Central memory CD4-positive, alpha-beta T cell (primary cell): ENCODE data around the gene PIGN.
A peak's percentile ranks its signal among the peaks of the same experiment; 100 is the strongest.

Source experiments
- DNase-seq: peaks from one replicate; pipeline ENCODE4 v3.0.0; 2022

The PIGN gene

DNA sequence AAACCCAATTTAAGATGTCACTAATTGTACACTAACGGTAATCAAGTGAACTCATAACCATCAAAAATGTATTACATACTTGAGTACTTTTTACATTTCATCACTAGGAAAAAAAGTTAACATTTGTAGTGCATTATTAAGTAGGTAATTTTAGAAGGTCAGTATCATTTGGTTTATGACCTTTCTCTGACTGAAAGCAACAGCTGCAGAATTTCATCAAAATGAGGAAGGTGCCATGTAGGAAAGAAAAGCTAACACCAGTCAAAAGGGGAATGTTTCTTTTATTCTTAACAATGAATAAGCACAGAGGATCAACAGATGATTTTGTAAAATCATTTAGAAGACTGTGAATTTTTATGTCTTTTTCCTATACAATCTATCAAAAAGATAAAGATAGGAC, 79.0 kb downstream of the PIGN start:
- DNase-seq = no peak

DNA sequence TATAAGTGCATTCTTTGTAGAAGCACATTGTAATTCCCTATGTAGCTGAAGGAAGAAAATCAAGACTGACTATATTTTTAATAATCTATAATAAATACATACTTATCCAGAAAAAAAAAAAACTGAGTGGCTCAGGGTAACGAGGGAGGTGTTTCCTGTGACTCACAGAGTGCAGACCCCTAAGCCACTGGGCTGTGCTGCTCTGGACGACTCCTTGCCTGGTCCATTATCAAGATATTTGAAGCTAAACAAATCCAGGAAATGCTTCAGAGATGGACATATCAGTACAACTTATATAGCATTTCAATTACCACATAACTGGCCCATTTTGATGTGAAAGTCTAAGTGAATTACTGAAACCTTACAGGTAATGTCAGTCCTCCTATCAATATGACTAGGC, 80.6 kb downstream of the PIGN start:
- DNase-seq = no peak

DNA sequence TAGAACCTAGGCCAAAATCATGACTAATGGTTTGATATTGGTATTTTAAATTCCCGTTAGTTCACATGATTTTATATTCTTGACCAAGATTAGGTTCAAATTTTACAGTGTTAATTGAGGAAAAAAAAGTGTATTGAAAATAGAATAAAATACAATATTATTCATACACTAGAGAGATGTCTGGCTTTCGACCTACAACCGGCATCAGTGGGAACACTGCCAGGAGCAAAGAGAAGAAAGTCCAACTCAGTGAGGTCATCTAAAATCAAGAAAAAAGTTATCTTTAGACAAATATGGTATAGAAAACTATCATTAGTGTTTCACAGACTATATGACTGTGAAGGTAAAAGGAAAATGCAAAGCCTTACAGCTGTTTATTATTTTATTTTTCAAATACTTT, 81.5 kb downstream of the PIGN start:
- no peak for DNase-seq

DNA sequence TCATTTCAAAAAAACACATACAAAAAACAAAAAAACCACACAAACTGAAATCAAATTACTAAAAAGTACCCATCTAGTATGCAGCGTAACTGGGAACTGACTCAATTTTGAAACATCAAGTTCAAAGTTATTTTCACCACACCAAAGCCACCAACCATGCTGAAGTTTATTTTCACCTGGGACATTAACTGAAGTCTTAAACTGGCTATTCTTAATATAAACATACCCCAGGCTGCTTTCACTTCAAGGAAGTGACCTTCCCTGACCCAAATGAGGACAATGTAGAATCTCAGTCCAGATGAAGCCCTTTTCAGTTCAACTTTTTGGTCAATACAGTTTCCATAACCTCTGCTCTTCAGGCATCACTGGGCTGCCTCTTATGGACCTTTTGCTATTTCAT, 84.6 kb downstream of the PIGN start:
- DNase-seq = no peak

DNA sequence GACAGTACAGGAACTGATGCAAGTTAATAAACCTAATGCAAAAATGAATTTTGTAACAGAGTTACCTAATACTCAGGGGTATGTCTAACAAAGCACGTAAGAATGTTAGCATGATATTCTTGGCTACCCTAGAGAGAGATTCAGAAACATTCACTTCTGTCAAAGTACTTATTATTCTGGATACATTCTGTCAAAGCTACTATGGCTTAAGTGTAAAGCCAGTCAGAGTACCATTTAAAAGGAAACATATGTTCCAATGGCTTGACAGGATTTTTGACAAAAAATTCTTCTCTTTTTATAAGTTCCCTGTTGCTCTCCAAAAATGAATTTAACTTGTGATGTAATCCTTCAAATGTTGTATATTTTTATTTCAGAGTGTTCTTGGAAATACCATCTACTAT, 85.5 kb downstream of the PIGN start:
- DNase-seq = no peak

DNA sequence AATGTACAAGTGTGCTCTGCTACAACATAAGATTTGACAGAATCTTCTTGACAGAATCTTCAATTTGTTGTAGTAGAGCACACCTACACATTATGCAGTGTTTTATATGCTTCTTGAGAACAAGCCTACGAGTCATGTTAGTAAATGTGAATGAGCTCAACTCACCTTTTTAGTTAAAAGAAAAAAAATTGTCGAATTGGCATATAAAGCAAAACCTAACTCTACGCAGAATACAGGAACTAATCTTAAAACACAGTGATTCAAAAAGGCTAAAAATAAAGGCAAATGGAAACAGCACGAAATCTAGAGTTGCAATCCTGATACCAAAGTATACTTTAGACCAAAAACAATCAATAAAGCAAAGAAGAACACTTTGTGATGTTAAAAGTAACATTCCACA, 87.9 kb downstream of the PIGN start:
- DNase-seq = no peak

DNA sequence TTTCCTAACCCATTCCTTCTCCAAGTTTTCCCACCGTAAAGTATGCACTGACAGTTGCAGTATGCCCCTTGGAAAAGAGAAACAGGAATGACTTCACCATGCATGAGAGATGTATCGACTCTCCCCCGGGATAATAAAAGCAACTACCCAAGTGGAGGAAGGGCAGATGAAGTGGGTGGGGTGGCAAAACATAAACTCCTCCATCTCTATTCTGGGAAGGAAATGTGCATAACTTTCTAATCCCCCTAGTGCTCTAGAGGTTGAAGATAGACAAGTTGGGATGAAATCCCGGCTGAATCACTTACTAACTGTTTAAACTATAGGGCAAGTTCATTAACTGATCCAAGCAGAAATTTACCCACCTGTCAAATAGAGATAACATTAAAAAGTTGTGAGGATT, 89.2 kb downstream of the PIGN start:
- DNase-seq = no peak

DNA sequence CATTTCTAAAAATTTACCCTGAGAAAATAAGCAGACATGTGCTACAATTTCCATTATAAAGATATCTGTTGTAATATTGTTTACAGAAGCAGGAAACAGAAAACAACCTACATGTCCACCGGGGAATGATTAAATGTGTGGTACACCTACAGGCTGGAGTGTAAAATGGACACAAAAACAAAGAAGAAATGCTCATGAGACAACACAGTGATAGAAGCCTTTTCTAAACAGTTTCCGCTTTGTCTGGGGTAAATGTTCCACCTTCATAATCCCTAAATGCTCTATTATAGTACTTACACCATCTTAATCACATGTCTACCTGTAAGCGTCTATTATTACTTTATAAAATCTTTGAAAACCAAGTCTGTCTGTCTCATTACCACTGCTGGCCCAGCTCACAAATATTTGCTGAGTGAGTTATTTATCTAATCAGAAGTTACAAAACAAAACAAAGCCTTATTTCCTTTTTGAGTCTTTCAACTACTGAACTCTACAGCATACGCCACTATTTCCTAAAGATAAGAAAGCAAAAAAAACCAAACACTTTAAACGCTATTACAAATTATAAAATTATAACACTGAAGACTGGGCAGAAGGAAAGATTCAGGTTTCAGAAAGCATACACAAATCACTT, 95.3 kb downstream of the PIGN start:
- DNase-seq = no peak

DNA sequence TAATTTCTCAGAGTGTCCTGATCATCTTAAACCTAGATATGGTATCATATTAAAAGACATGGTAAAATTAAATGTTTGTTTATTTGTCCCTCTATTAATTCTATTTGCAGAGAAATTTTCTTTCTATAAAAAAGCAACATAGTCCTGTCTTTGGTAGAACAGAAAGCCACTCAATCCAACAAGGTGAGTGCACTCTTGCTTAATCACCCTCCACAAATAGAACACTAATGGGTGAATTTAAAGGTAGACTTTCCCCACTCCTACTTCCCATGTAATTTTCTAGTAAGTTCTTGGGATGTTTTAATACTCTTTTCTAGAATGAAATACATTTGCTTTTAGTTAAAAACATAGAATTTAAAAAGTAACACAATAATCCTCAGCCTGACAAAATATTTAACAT, 97.7 kb downstream of the PIGN start:
- no peak for DNase-seq

DNA sequence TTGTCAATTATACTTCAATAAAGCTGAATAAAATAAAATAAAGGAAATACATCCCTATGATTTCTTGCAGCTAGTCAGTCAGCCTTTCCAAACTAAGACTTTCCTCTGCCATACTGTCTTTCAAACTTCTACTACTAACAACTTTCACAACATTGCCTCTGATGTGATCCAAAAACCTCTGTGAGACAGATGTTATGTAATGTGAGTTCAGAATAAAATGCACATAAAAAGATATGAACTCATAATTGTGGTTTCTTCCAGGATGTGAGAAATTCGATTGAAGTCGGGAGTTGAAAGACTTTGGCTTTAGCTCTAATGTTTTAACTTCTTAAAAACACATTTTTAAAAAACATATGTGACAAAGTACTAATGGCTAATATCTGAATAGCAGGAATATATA, 98.7 kb downstream of the PIGN start:
- DNase-seq = peak; percentile 46

DNA sequence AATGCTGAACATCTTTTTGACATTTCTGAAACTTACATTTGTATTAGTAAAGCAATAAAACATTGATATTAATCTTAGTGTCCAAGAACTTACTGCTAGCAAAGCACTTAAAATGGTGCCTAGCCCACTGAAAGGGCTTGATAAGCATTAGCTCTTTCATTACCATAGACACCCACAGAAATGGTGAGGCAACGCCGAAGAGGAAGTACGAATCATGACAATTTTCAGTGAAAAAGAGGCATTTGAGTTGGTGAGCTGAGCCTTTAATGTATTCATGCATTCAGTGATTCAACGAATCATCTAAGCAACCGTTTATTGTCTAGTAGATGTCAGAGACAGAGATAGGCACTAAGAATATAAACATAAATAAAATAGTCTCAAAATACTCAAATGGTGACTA, 101.1 kb downstream of the PIGN start:
- no peak for DNase-seq

DNA sequence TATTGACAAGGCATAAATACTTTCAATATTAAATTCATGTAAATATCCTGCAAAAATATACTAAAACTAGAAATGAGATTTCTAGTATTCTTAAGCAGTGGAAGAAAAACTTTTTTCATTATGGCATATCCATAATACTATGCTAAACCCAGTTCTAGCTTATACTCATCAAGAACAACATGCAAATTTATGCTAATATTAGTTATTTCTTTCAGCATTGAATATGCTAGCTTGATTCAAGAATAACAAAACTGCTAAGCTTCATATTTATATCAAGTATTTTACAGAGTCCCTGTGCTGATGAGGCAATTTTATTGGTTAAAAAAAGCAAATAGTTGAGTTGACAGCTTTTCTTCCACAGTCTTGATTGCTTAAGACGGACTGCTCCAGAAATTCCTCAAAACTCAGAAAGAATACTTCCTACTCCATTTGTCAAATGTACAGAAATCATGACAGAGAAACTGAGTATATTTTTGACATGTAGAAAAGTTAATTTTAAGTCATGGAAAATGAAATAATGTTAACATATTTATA, 105.0 kb downstream of the PIGN start:
- DNase-seq = no peak

DNA sequence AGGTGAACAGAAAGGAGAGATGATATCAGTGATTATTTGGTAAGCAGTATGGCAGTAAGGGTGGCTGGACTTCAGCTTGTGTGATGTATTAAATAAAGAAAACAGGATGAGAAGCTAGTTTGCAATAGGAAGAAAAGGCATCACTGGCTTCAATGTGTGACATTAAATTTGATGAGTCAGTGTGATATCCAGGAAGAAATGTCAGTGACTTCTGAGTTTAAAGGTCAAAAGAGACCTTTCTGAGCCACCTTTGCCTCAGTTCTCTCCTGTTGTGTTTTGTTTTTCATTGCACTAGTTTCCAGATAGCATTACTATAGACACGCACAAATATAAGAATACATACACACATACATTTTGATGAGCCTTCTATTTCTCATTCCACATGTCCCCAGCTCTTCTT, 105.6 kb downstream of the PIGN start:
- no peak for DNase-seq

DNA sequence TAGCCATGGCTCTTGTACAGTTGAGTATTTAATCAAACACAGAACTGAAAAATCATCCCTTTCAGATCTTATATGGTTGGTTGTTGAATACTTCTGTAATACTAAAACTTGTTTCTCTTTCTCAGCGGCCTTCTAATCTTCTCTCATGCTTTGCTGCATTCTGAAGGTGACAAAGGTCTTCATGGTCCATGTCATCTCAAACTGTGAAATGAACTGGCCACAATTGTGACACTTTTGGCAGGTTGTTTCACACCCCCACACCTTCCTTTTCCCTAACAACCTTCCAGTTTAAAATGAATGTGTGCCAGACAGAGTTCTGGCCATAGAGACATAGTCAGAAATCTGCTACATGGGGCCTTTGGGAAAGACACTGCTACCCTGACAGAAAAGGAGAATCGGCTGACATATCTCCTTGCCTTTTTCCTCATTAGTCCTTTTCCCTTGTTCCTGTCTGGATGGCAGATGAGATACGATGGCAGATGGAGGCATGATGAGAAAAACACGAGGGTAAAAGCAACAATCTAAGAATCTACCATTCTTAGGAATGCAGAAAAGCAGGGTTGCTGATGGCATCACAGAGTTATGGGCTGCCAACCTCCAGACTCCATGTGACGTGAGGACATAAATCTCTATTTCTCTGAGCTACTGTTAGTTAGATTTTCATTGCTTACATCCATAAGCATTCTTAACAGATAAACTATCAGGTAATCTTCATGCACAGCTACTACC, 106.5 kb downstream of the PIGN start:
- DNase-seq = no peak

DNA sequence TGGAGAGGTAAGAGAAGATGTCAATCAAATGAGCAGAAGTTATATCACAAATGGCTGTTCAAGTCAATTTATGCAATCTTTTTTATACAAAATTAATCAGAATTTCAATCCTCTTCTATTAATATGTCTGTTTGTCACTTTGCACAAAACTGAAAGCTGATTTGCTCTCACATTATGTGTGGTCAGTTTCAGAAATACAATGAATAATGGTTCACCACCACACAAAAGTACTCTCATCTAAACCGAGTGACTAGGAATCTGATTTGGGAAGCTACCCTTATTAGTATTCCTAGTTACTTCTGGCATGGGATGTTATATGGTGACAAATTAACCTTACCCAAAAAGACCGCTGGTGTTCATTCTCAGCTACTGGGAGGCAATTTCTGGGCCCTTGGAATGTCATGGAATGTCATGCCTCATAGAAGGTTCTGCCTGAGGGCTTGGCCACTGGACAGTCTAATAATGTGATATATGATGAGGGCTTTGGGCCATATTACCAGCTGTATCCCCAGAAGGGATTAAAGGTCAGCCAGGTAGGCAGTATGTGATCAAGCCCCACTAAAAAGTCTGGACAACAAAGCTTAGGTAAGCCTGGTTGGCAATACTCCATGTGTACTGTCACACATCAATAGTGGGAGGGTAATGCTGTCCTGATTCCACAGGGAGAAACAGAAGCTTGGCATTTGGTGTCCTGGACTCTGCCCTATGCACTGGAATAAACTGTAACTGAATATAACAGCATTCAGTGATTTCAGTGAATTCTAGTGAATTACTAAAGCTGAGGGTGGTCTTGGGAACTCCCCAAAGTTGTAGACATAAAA, 113.2 kb downstream of the PIGN start:
- DNase-seq = no peak

DNA sequence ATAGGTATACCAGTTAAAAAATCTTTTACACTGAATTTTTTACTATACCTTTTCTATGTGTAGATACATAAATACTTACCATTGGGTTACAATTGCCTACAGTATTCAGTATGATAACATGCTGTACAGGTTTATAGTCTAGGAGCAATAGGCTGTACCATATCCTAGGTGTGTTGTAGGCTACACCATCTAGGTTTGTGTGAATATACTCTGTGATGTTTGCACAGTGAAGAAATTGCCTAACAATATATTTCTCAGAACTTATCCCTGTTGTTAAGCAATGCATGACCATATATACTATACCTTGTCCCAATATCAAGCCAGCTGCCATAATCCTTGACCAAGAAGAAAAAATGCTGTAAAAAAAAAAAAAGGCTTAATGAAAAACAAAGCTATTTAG, 114.5 kb downstream of the PIGN start:
- no peak for DNase-seq

DNA sequence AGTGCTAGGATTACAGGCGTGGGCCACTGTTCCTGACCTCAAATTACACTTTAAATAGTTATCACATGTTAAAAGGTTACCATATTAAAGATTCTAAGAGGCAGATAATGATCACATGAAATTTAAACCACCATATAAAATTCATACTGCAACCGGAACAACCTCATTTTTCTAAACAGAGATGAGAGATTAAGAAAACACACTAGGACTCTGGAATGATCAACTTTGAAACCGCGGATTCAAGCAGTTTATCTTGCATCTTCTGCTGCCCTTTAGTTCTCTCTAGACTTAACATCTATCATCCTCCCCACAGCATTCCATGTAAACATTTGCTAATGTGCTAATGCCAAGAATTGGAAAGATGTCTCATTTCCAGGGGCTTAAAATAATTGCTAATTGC, 115.8 kb downstream of the PIGN start:
- DNase-seq = no peak

DNA sequence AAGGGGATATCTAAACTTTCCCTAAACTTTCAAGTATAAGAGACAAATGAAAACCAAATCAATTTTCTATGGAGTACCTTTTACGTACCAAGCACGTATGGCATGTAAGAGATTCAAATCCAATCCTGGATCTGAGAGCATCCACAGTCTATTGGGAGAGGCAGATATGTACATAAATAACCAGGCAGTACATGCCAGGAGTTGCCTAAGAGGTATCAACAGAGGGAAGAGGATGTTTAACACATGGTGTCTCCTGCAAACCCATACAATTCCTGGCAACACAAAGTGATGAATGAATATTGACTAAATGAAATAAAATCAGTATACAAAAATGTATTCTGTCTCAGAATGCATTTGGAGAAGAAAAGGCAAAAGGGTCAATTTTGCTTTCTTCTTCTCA, 116.6 kb downstream of the PIGN start:
- no peak for DNase-seq

DNA sequence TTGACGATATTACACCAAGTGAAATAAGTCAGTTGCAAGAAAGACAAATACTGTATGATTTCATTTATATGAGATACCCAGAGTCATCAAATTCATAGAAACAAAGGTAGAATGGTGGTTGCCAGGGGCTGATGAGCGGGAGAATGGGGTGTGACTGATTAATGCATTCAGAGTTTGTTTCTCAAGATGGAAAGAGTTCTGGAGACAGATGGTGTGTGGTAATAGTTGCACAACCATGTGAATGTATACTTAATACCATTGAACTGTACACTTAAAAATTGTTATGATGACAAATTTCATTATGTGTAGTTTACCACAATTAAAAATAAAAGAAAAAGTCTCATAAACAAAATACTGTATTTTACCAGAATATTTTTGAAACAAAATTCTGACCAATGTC, 117.3 kb downstream of the PIGN start:
- DNase-seq = no peak

DNA sequence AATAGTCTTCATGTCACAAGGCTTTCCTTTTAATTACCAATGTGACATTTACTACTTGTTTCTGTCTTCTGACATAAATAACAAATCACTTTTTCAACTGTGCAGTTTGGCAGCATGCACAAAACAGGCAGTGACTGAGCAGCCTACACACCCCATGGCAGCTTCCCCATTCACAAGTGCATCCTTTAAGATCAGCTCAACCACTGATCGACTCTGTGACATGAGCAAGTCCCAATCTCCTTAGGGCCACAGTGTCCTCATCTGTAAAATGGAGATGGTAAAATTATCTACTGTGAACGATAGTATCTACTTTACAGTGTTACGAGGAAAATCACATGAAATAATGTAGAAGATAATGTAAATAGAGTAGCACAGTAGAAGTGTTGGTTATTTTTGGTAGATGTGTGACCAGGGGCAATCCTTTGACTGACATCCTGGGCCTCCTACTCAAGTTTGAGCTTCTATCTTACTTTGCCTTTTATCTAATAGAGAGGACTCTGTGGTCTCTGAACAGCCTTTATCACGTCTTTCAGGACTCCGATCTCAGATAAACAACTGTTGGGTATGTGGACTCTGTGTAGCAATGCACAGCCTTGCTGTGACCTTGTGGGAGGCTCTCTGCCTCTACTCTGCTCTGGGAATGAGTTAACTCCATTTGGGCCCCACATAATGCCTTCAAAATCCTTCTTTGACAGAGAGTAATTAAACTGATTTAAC, 120.6 kb downstream of the PIGN start:
- DNase-seq = no peak

DNA sequence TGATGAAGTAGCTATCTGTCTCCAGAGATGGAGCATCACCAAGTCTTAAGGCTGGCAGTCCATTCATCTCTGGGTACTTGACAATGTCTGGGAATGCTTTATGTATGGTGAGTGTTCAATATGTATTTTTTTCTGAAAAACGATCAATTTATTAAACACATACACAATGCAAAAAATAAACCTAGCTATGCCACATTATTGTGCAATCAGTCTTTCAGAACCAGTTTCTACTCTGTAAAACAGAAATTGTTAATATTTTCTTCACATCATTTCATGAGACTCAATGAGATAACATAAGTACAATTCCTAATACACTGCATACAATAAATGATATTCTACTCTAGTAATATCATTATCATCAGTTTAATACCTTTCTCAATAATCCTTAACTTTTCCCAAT, 122.5 kb downstream of the PIGN start:
- no peak for DNase-seq

DNA sequence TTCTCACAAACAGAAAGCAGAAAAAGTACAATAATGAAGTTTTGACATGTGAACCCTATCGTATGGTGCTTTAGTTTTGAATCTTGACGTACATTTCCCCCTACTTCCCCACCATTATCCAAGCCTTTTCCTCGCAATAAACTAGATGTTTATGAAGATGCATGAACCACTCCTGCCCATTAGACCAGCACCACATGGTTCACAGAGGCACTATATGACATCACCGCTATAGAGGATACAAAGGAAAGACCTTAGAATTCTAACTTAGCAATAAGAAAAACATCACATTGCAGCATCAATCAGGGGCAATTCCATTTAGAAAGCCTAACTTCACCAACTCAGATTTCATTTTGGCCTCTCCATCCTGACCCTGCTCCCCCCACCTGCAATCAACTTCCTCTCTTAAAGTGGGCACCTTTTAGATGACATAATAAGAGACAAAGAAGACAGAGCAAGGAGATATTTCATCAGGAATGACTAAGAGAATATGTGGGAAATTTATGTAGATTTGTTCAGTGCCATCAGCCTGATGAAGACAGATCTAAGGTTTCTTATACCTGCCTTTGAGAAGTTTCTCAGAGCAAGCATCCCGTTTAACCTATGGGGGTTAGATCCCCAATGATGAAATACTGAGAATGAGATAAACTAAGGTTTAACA, 124.9 kb downstream of the PIGN start:
- no peak for DNase-seq

DNA sequence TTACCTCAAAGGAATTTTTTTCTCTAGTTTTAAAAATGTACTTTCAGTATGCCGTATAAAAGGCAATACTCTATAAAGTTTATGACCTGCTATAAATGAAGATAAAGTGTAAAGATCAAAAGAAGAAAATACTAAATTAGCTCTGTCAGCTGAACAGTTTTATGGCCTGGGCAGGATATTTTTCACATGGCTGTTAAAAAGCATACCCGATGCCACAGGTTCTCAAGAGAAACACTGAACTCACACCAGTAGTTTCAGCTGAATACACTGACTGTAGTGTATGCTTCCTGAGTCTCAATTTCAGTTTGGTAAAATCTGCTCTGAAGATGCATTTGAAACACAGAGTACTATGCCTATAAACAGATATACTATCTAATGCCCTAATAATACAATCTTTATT, 126.0 kb downstream of the PIGN start:
- DNase-seq = no peak
